ENCODE measurements around the gene SH3PXD2A.

- no peak for TF ChIP-seq TAF1 (IDR thresholded peaks at IDR 0.05; ENCODE audit: low read depth, low read length)
- TF ChIP-seq POLR2A (IDR thresholded peaks at IDR 0.05; ENCODE audit: low read depth, low read length) = no peak
- no peak for TF ChIP-seq POLR2AphosphoS5 (IDR thresholded peaks at IDR 0.05; ENCODE audit: low read depth, low read length)
- TF ChIP-seq SPI1 (IDR thresholded peaks at IDR 0.05; ENCODE audit: low read depth, low read length) = no peak
- no peak for TF ChIP-seq PAX5 (IDR thresholded peaks at IDR 0.05; ENCODE audit: insufficient read depth, low read length, severe bottlenecking)
- TF ChIP-seq POU2F2 (IDR thresholded peaks at IDR 0.05; ENCODE audit: low read depth, low read length) = no peak
Observed at GRCh38 chr10:103622286-103622685, 233.1 kb downstream of the SH3PXD2A start.

All from GM12891 (cell line).